Stimulated activated naive CD8-positive, alpha-beta T cell treated with anti-CD3 and anti-CD28 coated beads, Interleukin-15, Interleukin-2, amounts not matched to agents 100 U/mL and 50 U/mL, for 24 hours (primary cell): ENCODE results near the gene TYRO3.
"Not testable (repeated sequence)": the region's sequence is repeated elsewhere in the genome, so short reads cannot be mapped to it uniquely, and the experiment has no call there.

Experiments
- ATAC-seq: fragments of 150-1000 bp; cut with Tn5 transposase; one replicate; pipeline ENCODE4 v1.10.0; 2021
- DNase-seq: peaks from one replicate; pipeline ENCODE4 v3.0.0; 2021

Gene TYRO3

GRCh38 chr15:41554343-41554742, 4.7 kb upstream of the TYRO3 start:
- DNase-seq (no peak), ATAC-seq (no peak)

GRCh38 chr15:41554915-41555314, 4.1 kb upstream of the TYRO3 start:
- DNase-seq (no peak), ATAC-seq (no peak)

- DNase-seq (no peak), ATAC-seq (no peak)
These were observed 2.3 kb upstream of the TYRO3 start for GRCh38 chr15:41556677-41557076.

GRCh38 chr15:41557673-41558399, 1.2 kb upstream of the TYRO3 start:
- ATAC-seq (peak; percentile 81), DNase-seq (peak; percentile 75)

GRCh38 chr15:41559239-41559782, 299 bp downstream of the TYRO3 start:
- no peak for ATAC-seq

GRCh38 chr15:41560572-41560874, 1.5 kb downstream of the TYRO3 start:
- ATAC-seq (no peak), DNase-seq (no peak)

More at GRCh38 chr15:41559239-41559782, 299 bp downstream of the TYRO3 start:
- DNase-seq, result no peak

GRCh38 chr15:41561104-41561776, 2.2 kb downstream of the TYRO3 start:
- DNase-seq (no peak), ATAC-seq (no peak)

GRCh38 chr15:41561777-41562145, 2.7 kb downstream of the TYRO3 start:
- no peak for ATAC-seq

GRCh38 chr15:41562244-41562643, 3.2 kb downstream of the TYRO3 start:
- DNase-seq (no peak), ATAC-seq (no peak)

More at GRCh38 chr15:41561777-41562145, 2.7 kb downstream of the TYRO3 start:
- no peak for DNase-seq

GRCh38 chr15:41562784-41563198, 3.8 kb downstream of the TYRO3 start:
- DNase-seq, result no peak
- ATAC-seq, result no peak

- no peak for ATAC-seq
- no peak for DNase-seq
These were observed 5.4 kb downstream of the TYRO3 start for GRCh38 chr15:41564286-41564959.

- ATAC-seq (no peak), DNase-seq (no peak)
These were observed 6.0 kb downstream of the TYRO3 start for GRCh38 chr15:41564960-41565502.

GRCh38 chr15:41565702-41566101, 6.7 kb downstream of the TYRO3 start:
- ATAC-seq, result no peak
- DNase-seq, result no peak

GRCh38 chr15:41566121-41566885, 7.3 kb downstream of the TYRO3 start:
- no peak for ATAC-seq
- DNase-seq, result no peak

- DNase-seq, result no peak
- no peak for ATAC-seq
These were observed 8.2 kb downstream of the TYRO3 start for GRCh38 chr15:41567261-41567660.

- DNase-seq, result no peak
- no peak for ATAC-seq
These were observed 8.8 kb downstream of the TYRO3 start for GRCh38 chr15:41567862-41568261.

GRCh38 chr15:41568350-41569017, 9.5 kb downstream of the TYRO3 start:
- no peak for ATAC-seq
- DNase-seq, result no peak

- not testable (repeated sequence) for DNase-seq, ATAC-seq
These were observed 10.2 kb downstream of the TYRO3 start for GRCh38 chr15:41569232-41569631.

GRCh38 chr15:41570764-41571163, 11.8 kb downstream of the TYRO3 start:
- no peak for DNase-seq
- no peak for ATAC-seq

GRCh38 chr15:41571948-41572347, 12.9 kb downstream of the TYRO3 start:
- ATAC-seq (no peak), DNase-seq (no peak)

- ATAC-seq (no peak), DNase-seq (no peak)
These were observed 13.9 kb downstream of the TYRO3 start for GRCh38 chr15:41572866-41573265.

GRCh38 chr15:41573396-41573795, 14.4 kb downstream of the TYRO3 start:
- ATAC-seq, result no peak

More at GRCh38 chr15:41573396-41573795, 14.4 kb downstream of the TYRO3 start:
- DNase-seq, result no peak
